GM23248 (cell line): ENCODE measurements around the gene PKIB.

ENCODE experiments used
- EZH2 ChIP-seq: fragments of 200-600 bp; sonication (generic); IDR thresholded peaks from 2 replicates; pipeline ENCODE4 v1.6.1; 2018; ENCODE audit warnings: antibody characterized with exemption, mild to moderate bottlenecking; ENCODE audit not compliant: insufficient read depth, poor library complexity, severe bottlenecking
- EZH2phosphoT487 ChIP-seq: fragments of 200-600 bp; sonication (generic); IDR thresholded peaks from 2 replicates; pipeline ENCODE4 v1.6.1; 2018; ENCODE audit warnings: antibody characterized with exemption, moderate library complexity, mild to moderate bottlenecking, low read depth; ENCODE audit not compliant: insufficient read depth

DNA sequence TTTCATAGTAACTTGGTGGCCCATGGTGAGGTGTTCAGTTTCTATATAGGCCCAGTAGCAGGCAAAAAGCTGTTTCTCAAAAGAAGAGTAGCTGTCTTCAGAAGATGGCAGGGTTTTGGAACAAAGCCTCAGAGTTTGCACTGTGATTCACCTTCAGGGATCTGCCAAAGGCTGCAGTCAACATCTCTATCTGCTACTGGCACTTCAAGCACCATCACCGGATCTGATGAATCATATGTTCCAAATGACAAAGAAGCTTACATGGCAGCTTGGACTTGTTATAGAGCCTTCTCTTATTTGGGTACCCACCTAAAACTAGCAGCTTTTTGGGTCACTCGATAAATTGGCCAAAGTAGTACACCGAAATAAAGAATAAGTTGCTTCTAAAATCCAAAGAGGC, 39.5 kb downstream of the PKIB start:
- TF ChIP-seq EZH2 (no peak), EZH2phosphoT487 (no peak)
